Left cardiac atrium (tissue), 4 donors: Measurements from ENCODE around the gene EOGT. TPM values are rescaled to one million over a fixed set of nuclear protein-coding genes. Genes with fewer than 3 reads are reported as not detected.

ENCODE experiments used
- ATAC-seq, 2 donors: fragments of 200-7000 bp; cut with Tn5 transposase; one replicate each; pipeline ENCODE4 v1.9.1; 2020; ENCODE audit warnings: mild to moderate bottlenecking in 2 of 2, moderate library complexity in 2 of 2
- DNase-seq: peaks from one replicate; pipeline ENCODE4 v3.0.0-alpha.2; 2020
- intact Hi-C, 2 donors: fragments of 100-400 bp; cut with DNase I; formaldehyde crosslinking; loops; one replicate each; pipeline versions ENCODE4 v1.14.1 to v1.15.1; 2022 to 2023
- total RNA-seq, 2 donors: library from RNA; stranded (reverse); fragmentation: NEBNext Ultra II Directional; extraction: Animal tissue kit (Norgen Biotek cat#: 25700); gene quantifications; one replicate each; pipeline ENCODE4 v1.2.1, GENCODE V29; 2021
- donor health status: DM: no; HTN: yes; CAD: no.
- donor health status: DM: no; HTN: yes; CAD: no; lungs with severe emphysema.
- donor health status: DM: yes; HTN: yes; CAD: no.
- donor health status: Dilated cardiomyopathy.

The EOGT gene
- total RNA-seq, 2 donors from 2014 or later: 34.8 to 58.9 TPM

DNA sequence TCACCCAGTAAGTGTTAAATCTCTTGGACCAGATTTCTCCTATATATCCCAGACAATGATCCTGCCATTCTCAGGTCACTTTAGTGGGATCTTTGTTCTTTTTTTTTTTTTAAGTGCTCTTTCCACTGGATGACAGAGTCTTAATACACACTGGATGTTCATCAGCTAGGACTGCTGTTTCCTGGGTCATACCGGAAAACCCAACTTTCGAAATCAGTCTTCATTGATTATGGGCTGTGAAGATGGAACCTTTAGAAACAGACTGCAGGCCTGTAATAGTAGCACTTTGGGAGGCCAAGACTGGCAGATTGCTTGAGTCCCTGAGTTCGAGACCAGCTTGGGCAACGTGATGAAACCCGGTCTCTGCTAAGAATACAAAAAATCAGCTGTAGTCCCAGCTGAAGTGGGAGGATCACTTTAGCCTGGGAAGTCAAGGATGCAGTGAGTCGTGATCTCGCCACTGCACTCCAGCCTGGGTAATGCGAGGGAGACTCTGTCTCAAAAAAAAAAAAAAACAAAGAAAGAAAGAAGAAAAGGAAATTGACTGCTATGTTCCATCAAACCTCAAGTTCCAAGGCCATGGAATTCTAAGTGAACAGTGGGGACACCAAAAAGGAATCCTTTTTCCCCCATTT lies 2.3 kb downstream of the EOGT start:
- ATAC-seq: no peak
- DNase-seq: no peak
- intact Hi-C loops: no loop called here

DNA sequence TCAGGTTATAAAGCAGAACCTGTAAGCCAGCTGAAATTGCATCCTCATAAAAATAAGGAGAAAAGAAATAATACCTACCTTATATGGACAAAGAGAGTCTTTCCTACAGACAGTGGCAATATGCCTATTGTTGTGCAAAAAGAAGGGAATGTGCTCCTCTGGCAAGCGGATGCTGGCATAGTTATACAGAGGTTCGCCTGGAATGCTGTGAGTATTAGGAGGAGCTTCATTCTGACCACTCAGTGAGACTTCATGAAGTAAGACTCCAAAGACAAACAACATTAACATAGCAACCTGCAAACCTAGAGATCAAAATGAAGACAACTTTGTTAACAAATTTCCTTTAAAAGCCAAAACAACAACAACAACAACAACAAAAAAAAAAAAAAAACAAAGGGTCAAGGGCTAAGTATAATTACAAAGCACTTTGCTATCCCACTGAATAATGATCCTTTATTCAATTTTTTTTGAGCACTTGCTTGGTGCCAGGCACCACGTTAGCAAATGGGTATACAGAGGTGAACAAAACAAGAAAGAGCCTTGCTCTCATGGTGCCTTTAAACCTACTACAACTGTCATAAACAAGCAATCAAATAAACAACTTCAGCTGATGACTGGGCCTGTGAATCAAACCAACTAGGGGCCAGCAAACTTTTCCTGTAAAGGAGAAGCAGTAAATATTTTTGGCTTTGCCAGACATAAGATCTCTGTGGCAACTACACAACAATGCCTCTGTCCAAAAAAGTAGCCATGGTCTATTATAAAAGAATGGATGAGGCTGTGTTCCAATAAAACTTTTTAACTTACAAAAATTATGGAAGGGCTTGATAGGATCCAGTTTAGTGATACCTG lies 3.7 kb downstream of the EOGT start:
- intact Hi-C loops: no loop called here
- ATAC-seq (peak; percentile 18 to 19), DNase-seq (no peak)

DNA sequence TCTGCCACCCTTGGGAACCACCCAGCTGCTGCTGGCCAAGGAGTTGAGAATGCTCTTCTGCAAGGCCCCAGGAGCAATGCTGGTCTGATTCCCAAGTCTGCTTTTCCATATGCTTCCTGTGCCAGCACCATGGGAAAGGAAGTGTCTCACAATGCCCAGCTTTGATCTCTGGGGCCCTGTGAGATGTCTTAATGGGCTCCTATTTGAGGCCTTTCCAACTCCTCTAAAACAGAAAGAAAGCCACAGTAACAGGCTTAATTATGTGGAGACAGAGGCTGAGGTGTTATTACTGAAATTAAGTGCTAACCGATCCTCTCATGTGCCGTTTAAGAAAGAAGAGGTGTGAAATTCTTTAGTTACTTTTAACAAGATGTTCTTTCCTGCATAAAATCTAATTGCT lies 4.5 kb downstream of the EOGT start:
- intact Hi-C loops: no loop called here
- DNase-seq (no peak), ATAC-seq (no peak)

DNA sequence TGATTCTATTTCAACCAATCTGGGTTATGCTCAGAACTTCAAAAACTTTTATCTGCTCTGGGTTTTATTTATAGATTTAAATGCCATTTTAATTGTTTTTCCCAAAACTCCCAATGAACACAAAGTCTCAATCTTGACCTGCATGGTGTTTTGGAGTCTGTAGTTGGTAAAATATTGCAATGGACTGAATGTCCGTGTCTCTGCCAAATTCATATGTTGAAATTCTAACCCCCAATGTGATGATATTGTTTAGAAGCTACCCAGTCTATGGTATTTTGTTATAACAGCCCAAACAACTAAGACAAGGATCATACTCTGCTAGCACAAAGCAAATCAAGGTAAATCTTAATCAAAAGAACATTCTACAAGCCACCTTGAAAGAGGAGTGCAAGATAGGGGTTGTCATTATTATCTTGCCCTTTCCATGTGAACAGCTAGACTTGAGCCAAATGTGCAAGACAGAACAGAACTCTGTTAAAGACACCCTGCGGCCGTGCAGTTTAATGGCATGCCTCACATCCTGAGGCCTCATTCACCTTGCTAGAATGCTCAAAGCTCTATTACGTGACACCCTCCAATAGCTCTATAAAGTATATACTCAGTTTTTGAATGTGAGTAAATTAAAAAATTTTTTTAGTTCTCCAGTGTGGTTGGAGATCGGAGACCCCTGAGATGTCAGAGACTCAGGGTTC lies 7.5 kb downstream of the EOGT start:
- intact Hi-C loops: no loop called here
- no peak for DNase-seq
- no peak for ATAC-seq

DNA sequence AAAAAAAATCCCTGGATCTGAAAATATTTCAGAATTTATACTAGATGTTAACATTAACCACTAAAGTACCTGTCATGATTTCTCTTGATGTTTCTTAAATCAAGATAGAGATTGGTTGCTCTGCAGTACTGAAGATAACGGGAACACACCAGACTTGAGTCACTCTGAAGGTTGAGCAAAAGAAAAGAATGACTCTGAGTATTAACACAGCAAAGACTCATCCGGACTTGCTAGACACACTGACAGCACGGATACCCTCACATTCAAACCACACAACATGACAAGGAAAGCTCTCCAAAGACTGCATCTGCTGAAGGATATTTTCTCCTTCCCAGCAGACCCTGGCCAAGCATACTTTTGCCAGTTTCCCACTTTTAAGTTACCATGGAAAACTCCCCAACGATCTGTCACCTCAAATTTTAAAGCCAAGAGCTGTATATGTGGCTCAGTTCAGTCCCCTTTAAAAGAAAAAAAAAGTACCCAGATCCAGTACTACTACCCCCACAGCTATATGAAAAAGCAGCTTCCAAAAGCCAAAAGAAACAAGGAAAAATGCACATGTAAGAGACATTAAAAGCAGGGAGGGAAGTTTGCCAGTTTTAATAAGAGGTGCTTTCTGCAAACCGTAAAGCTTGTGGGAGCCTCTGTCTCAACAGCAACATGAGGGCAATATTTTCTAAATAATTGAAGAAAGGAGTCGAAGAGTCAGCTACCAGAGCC lies 8.3 kb downstream of the EOGT start:
- ATAC-seq (no peak), DNase-seq (no peak)
- intact Hi-C loops: no loop called here

DNA sequence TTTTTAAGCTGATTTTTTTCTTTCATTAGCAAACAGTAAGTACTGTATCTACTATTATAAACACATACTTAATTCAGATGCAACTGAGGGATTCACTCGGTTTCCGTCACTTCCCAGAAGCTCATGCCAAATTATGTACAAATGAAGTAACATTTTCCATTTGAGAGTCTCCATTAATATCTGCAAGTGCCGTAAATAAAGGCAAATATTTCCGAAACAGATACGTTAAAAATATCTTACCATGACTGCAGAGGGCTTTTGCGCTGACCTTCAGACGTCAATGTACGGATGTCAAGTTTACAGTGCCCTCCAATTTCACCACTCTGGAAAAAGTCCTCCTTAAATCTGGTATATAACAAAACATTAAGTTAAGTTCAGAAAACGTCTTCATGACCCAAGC lies 9.3 kb downstream of the EOGT start:
- intact Hi-C loops: no loop called here
- no peak for ATAC-seq
- no peak for DNase-seq

DNA sequence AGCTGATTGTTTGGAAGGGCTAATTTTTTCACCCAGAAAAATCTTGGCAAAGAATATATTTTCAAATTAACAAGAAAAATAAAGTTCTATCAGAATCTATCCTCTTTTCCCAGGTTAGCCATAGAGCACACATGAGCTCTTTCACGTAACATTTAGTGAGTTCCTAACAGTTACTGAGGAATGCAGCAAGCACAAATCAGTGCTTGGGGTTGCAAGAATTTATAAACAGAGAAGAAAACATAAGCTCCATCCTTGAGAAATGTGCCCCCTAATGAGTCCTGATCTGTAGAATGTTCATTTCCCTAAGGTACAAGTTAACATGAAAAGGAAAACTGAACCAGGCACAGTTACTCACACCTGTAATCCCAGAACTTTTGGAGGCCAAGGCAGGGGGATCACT lies 13.9 kb downstream of the EOGT start:
- intact Hi-C loops: no loop called here
- ATAC-seq: no peak
- DNase-seq: no peak

DNA sequence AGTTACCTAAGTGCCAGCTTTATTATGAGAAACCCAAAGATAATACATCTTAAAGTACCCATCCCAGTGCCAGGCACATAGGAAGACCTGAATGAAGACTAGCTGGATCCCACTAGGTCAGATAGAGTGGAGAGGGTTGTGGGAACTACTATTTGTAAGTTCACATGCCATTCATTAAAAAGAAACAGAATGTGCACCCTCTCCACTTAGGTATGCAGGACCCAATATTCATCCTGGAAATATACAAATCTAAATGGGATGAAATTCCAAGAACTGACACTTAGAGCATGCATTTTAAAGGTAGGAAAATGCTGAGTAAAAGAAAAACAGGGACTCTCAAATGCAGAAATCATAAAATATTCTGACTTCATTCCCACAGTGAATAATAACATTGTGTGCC lies 14.3 kb downstream of the EOGT start:
- intact Hi-C loops: no loop called here
- no peak for DNase-seq
- no peak for ATAC-seq

DNA sequence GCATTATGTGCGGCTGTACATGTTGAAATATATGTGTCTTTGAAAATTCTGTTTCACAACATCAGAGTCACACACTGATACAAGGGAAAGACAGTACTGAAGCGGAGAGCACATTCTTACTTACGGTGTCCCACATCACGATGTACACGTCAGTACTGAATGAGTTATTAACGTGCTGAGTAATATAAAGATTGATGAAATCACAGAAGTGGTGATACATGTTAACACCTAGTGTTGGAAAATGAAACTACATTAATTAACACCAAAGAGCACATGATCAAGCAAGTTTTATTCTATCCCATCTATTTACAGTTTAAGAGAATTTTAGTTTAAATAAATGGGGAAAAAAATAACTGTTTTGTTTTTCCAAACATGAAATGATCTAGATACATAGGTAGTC lies 15.6 kb downstream of the EOGT start:
- no peak for ATAC-seq
- intact Hi-C loops: no loop called here

DNA sequence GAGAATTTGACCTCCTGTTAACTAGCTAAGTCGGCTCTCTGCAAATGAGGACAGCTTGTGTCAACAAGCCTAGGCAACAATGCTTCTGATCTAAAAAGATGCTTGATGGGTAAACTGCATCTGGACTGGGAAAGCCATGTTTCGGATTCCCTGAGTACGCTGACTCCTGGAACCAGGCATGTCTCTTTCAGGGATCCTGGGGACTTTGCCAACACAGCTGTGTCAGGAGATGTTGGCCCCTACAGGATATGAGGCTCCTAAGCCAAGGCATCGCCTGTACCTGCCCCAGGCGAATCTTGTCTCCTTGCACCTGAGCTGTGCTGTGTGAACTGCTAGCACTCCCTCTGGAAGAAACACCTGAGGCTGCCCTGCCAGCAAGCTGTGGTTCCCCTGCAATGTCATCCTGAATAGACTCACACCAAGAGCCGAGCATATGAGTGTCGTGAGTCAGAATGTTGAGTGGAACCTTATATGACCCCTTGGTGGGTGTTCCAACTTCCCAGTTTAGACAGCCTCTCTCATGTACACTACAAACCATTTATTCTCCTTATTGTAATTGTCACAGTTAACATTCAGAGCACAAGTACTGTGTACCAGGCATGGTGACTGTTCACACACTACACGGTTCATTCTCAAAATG lies 17.0 kb downstream of the EOGT start:
- intact Hi-C loops: no loop called here
- DNase-seq: no peak
- peak; percentile 53 to 82 for ATAC-seq

More for the DNA sequence above, 15.6 kb downstream of the EOGT start:
- DNase-seq: no peak

DNA sequence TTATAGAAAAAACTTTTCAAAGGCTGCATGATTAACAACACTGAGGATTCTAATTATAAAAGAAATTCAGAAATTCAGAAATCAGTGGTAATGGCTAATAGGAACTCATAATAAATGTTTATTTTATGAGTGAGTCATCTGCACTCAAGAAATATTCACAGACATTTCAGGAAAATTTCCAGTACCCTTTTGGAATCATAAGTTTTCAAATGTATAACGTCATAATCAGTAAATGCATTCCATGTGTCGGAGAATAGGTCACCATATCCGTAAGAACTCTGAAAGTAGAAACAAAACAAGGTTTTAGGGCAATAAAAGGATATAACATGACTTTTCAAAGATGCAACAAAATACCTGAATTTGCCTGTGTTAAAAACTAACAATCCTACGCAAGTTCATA lies 24.7 kb downstream of the EOGT start:
- no peak for ATAC-seq
- intact Hi-C loops: no loop called here

DNA sequence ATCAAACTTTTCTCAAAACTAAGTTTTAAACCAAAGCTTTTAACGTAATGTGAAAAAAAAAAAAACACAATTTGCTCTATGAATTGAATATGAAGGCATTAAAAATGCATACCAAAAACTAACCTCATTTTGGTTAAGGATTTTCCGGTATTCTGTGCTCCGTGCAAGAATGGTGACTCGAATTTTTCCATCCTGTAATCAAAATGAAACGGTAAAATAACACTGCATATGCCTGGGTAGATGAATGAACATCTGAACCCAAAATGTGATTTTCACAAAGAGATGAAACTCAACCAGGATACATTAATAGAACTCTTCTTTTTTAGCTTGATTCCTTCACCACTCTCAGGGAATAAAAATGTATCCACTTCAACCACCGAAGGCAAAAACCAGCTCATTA lies 26.2 kb downstream of the EOGT start:
- ATAC-seq (no peak), DNase-seq (no peak)
- intact Hi-C loops: no loop called here

More for the DNA sequence above, 24.7 kb downstream of the EOGT start:
- no peak for DNase-seq

DNA sequence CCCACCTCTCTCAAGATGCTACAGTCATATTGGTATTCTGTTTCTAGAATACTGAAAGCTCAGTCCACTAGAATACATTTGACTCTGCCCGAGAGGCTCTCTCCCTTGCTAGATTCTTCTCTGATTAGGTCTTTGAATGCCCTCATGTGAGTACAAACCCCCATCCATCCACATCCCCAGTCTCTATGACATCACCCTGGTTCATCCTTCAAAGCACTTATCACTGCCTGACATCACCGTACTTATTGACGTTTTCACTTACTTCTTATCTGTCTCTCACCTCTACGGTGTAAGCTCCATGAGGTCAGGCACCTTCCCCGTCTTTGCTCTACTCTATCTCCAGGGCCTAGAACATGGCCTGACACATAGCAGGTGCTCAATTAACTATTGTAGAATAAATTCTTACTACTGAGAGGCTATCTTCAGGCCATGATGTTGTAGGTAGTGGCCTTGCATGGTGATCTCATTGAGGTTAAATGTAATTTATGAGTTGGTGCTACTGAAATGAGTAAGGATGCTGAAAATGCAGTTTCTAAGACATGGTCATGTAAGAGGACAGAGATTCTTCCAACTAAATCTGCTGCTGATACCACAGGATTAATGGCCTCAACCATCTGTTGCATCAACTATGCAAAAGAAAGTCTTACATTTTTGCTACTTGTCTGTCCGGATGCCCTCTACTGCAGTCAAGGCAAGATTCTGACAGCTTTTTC lies 26.8 kb downstream of the EOGT start:
- DNase-seq (no peak), ATAC-seq (no peak)
- intact Hi-C loops: no loop called here

DNA sequence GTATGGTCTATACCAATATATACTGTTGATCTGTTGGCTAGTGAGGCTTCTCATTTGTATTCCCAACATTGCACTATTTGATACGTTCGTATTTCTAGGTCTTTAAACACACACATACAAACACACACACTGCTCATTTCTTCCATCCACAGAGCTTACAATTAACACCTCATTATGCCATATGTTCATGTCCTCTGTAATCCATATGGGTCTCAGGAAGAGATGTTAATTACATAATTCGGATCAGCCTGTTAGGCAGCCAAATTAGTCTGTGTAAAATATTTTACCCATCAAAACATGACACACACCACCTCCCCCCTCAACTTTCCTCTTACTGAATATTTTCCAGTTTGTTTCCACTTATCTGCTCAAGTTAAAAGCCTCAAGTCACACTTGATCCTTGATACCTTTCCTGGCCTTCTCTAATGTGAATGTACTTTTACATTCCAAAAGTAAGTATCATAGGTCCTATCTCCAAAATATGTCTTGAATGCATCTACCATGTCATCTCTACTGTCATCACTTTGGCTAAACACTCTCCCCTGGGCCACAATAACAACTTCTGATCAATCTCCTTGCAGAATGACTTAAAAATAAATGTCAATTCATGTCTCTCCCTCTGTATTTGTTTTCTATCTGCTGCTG lies 28.2 kb downstream of the EOGT start:
- DNase-seq: no peak
- ATAC-seq: no peak
- intact Hi-C loops: no loop called here

DNA sequence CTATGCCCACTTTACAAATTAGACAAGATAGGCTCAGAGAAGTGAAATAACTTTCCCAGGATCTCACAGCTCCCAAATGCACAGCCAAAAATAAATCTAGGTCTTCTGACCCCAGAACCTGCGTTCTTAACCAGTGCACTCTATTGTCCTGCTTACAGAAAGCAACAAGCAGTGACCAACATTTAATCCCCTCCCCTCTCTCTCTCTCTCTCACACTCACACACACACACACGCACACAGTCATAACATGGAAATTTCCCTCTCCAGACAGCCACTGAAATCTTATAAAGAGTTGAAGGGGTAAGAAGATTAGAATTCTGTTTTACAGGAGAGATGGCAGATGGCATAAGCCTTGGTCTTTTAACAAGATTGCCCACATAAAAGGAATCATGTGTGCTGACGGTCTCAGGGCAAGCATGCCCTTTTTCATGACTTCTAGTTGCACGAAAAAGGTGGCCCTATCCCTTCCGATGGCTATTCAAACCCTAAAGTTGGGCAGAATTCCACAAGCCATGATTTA lies 29.4 kb downstream of the EOGT start:
- ATAC-seq (no peak), DNase-seq (no peak)
- intact Hi-C loops: no loop called here

DNA sequence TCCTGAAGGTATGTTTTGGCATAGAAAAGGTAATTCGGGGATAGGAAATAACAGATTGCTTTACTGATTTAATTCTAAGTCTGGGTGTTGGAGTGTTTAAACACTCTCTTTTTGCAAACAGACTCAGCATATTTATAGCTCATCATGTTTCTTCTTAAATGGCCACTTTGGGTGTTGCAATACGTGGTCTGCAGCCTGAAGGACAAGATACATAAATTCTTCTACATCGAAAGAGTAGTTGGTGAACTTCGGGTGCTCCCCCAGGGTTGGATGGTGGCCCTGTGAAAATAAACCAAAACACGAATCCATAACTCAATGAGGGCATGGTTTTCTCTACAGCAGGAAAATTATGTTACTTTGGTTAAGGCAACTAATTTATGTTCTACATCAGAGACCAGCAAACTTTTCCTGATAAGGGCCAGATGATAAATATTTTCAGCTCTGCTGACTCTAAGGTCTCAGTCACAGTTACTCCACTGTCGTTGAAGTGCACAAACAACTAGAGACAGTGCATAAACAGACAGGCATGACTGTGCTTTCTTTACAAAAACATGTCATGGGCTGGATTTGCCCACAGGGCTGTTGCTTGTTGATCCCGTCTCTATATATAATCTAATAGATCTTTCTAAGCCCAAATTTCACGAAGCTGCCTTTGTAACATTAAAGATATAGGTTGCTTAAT lies 35.9 kb downstream of the EOGT start:
- DNase-seq (no peak), ATAC-seq (no peak)
- intact Hi-C loops: no loop called here

DNA sequence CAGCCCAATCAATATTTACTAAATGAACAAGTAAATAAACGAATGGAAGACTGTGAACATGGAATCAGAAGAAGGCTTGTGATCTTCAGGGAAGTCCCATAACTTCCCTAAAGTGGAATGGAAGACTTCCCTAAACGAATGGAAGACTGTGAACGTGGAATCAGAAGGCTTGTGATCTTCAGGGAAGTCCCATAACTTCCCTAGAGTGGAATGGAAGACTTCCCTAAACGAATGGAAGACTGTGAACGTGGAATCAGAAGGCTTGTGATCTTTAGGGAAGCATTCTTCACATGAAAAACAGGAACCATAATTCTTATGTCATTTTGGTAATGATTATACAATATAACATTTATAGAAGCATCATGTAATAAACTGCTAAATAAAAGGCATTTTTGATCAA lies 38.8 kb downstream of the EOGT start:
- no peak for ATAC-seq
- no peak for DNase-seq
- intact Hi-C loops: no loop called here
